CMK (cell line): ENCODE data around the gene SPA17.

Experiments used
- DNase-seq: peaks from one replicate; pipeline ENCODE4 v3.0.0-alpha.2; 2010; ENCODE audit warnings: low read depth

Gene SPA17

GRCh38 chr11:124673333-124674167, at the start of gene SPA17, which contains the start of gene SIAE:
Gene SPA17 (plus strand): TSS chr11:124673904. CDS start chr11:124675265, 1,361 bp downstream.
Gene SIAE (minus strand): TSS chr11:124673739. CDS start chr11:124673708, 31 bp downstream.
- peak; percentile 95 for DNase-seq

GRCh38 chr11:124625504-124626168, 48.1 kb upstream of the SPA17 start:
- no peak for DNase-seq

- no peak for DNase-seq
These were observed 46.2 kb upstream of the SPA17 start for GRCh38 chr11:124627546-124627945.

GRCh38 chr11:124629961-124630360, 43.7 kb upstream of the SPA17 start:
- DNase-seq = no peak

- DNase-seq = no peak
These were observed 40.3 kb upstream of the SPA17 start for GRCh38 chr11:124633355-124633754.

- DNase-seq = no peak
These were observed 37.8 kb upstream of the SPA17 start for GRCh38 chr11:124635932-124636331.

- DNase-seq = no peak
These were observed 35.2 kb upstream of the SPA17 start for GRCh38 chr11:124638500-124638899.

GRCh38 chr11:124639186-124639585, 34.5 kb upstream of the SPA17 start:
- DNase-seq = no peak

GRCh38 chr11:124640666-124641065, 33.0 kb upstream of the SPA17 start:
- no peak for DNase-seq

GRCh38 chr11:124642628-124643027, 31.1 kb upstream of the SPA17 start:
- DNase-seq = no peak

GRCh38 chr11:124643042-124643604, 30.6 kb upstream of the SPA17 start:
- DNase-seq = no peak

- peak; percentile 78 for DNase-seq
These were observed 29.9 kb upstream of the SPA17 start for GRCh38 chr11:124643605-124644425.

GRCh38 chr11:124644426-124645280, 29.1 kb upstream of the SPA17 start:
- no peak for DNase-seq

- no peak for DNase-seq
These were observed 27.6 kb upstream of the SPA17 start for GRCh38 chr11:124646148-124646547.

- no peak for DNase-seq
These were observed 25.1 kb upstream of the SPA17 start for GRCh38 chr11:124648610-124649009.

GRCh38 chr11:124656774-124657630, 16.7 kb upstream of the SPA17 start:
- no peak for DNase-seq

- no peak for DNase-seq
These were observed 15.8 kb upstream of the SPA17 start for GRCh38 chr11:124657904-124658303.

GRCh38 chr11:124658501-124658900, 15.2 kb upstream of the SPA17 start:
- DNase-seq = no peak

- no peak for DNase-seq
These were observed 14.7 kb upstream of the SPA17 start for GRCh38 chr11:124658986-124659385.

- DNase-seq = no peak
These were observed 12.2 kb upstream of the SPA17 start for GRCh38 chr11:124661553-124661952.
